NCI-H2081 (cell line): ENCODE measurements around the gene BIRC5.

Experiments used
- DNase-seq, 2 experiments: peaks; one replicate each; lab custom pipeline; 2025; lab: John Stamatoyannopoulos, UW

The BIRC5 gene

DNA sequence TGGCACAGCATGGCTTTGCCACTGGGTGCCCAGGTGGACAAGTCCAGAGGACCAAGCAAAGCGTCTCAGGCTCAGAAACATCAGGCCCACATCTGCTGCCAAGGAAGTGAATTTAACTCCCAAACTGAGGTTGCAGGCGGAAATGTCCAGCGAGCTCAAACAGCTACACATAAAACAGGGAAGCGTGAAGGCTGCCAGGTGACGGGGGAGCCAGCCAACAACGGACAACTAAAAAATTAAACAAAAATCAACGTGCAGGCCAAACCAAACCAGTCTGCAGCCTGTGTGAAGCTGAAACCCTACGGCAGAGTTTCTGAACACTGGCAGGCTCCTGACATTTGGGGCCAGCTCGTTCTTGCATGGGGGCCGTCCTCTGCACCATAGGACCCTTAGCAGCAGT lies 29.7 kb upstream of the BIRC5 start:
- DNase-seq, result no peak

DNA sequence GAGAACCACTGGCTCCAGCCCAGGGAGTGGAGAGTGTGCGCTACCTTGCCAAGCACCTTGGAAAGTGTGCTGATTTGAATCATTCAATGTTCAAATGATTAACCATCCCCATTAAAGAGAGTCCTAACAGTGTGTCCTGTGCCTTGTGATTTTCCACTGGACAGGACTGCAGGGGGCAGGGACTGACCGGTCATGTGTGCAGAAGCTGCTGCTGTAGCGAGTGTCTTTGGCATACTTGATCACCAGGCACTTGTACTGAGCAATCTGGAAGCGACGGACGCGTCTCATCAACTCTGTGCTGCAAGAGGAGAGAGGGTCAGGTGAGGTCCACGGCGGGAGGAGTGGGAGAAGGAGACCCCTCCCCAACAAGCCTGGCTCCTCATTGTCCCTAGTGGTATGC lies 29.2 kb upstream of the BIRC5 start:
- DNase-seq, result no peak

DNA sequence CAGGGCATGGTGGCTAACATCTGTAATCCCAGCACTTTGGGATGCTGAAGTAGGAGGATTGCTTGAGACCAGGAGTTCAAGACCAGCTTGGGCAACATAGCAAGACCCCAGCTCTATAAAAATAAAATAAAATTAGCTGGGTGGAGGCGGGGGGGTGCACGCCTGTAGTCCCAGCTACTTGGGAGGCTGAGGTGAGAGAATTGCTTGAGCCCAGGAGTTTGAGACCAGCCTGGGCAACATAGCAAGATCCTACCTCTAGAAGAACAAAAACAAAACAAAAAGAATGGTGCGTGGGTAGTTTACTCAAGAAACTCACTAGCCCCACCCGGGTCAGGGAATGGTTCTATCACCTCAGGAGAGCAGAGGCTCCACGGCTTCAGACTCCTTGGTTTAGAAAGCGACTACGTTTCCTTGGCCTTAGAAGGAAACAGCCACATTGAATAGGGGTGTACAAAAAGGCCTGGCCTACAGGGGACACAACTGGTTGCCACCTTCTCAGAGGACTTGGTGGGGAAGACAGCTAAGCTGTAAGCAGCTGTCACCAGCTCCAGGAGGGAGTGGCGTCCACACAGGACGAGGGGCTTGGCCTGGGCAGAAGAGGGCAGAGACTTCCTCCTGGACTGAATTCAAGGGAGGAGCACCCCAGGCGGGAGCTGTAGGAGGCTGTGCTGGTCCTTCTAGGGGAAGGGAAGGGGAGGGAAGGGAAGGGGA lies 27.9 kb upstream of the BIRC5 start:
- DNase-seq, result no peak

DNA sequence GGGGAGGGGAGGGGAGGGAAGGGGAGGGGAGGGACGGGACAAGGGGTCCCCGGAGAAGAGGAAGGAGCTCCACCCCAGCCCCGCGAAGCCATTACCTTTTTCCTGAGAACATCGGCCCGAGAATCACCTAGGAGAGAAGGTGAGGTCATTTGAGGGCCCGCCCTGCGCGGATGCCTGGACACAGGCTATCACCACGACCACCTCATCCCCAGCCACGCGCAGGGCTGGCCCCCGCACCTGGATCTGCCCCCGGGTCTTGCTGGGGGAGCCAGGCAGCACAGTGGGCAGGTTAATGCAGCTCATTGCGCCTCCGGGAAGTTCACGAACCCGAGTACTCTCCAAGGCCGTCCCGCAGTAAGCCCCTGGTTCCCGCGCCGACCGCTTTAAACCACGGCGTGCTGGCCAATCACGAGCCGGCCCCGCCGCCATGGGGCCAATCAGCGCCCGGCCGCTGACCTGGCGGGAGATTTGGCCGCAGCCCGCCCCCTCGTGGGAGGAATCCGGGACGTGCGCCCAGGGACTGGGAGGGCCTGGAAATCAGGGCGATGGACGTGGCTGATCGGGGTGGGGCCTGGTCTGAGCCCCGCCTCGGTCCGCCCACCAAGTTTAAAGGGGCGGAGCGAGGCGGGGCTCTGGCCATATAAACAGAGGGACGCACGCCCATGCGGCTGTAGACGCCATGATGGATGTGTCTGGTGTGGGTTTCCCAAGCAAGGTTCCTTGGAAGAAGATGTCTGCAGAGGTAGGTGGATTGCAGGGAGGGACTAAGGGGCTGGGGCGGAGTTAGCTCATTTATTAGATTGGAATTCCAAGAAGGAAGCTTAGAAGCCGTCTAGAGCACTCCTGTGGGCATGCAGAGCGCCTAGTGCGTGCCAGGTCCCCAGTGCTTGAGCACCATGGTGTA lies 27.1 kb upstream of the BIRC5 start, which contains the start of the genes AFMID and TK1:
Gene AFMID, plus strand, starts transcription at position 671 of the 904 bp plus-strand sequence. Its CDS starts 9 bp downstream, at position 680.
Gene TK1, minus strand, starts transcription at position 361 of the 904 bp plus-strand sequence. Its CDS starts 58 bp downstream, at position 303.
- peak; percentile 97 to 98 for DNase-seq

DNA sequence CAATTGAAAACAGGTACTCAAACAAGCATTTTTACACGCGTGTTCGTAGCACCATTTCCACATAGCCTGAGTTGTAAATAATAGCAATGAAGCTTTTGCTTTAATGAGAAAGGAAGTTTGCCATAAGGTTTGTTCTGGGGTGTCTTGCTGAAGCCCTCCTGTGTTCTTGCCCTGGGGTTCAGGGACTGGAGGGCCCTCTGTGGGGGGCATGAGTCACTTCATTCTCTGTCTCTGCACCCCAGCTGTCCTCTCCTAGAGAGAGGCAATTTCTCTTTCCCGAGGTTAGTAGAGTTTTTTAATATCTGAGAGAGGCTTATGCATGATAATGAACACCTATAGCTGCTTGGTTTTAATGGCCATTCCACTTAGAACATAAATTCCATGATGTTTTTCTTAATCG lies 17.3 kb upstream of the BIRC5 start:
- DNase-seq, result no peak

DNA sequence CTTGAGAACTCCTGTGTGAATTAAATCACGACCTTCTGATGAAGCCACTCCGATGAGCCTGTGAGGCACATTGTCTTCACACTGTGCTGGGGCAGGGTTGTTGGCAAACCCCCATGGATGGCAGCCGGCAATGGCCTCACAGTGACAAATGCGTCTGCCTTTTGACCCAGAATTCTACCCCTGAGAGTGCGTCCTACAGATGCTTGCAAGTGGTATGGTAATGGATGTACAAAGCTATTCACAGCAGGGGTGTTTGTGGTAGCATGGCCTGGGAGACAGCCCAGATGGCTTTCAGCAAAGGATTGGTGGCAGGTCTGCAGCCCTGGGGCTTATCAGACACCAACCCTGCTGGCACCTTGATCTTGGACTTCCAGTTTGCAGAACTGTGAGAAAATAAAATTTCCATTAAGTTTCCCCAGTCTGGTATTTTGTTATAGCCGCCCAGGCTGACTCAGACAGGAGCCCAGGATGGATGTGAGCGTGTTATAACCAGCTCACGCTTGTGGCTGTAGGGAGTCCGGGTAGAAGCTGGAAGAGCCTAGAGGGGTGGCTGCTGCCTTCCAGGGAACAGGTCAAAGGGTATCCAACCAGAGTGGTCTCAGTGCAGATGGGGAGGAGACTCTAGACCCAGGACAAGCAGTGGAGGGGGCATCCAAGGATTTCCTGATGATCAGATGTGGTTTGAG lies 16.8 kb upstream of the BIRC5 start:
- DNase-seq, result no peak

DNA sequence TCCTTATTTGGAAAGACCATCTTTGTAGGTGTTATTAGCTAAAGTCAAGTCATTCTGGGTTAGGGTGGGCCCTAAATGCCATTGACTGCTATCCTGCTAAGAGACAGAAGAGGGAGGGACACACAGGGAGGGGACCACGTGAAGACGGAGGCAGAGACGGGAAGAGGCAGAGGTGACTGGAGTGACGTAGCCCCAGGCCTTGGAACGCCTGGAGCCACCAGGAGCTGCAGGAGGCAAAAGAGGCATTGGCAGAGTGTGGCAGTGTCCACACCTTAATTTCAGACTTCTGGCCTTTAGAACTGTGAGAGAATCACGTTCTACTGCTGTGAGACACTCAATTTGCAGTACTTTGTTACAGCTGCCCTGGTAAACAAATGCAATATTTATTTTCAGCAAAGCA lies 13.6 kb upstream of the BIRC5 start:
- no peak for DNase-seq

DNA sequence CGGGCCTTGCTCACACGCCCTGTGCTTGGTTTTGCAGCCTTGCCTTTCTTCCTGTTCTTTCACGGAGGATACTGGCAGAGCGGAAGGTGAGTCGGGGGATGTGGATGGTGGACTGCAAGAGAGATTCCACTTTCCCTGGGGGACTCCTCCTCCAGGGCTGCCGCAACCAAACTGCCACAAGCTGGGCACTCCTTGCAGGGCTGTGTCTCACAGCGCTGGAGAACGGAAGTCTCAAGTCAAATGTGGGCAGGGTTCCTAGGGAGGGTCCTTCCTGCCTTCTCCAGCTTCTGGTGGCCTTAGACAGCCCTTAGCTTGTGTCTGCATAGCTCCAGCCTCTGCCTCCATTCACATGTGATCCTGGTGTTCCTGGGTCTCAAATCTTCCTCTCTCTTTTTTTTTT lies 11.4 kb upstream of the BIRC5 start:
- DNase-seq, result no peak

DNA sequence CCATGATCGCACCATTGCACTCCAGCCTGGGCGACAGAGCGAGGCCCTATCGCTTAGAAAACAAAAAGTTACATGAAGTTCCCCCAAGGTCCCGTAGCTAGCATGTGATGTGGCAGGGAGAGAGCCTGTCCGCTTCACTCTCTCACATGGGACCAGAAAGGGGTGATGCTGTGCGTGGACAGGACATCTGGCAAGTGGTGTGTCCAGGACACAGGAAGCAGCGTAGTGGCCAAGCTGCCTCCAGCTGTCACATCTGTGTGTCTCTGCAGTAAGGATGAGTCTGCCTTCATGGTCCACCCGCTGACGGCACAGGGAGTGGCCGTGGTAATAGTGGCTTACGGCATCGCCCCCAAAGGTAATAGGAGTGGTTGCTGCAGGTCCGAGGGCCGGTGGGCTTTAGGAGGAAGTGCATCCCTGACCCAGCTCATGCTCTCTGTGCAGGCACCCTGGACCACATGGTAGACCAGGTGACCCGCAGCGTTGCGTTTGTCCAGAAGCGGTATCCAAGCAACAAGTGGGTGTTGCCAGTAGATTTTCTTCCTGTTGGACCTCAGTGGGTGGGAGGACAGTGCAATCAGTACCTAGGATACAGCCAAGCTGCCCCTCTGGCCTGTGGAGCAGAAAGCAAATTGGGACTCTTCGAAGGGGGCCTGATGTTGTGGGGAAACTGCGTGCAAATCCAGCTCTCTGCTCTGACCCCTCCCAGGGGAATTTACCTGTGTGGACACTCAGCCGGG lies 9.5 kb upstream of the BIRC5 start:
- DNase-seq, result no peak

DNA sequence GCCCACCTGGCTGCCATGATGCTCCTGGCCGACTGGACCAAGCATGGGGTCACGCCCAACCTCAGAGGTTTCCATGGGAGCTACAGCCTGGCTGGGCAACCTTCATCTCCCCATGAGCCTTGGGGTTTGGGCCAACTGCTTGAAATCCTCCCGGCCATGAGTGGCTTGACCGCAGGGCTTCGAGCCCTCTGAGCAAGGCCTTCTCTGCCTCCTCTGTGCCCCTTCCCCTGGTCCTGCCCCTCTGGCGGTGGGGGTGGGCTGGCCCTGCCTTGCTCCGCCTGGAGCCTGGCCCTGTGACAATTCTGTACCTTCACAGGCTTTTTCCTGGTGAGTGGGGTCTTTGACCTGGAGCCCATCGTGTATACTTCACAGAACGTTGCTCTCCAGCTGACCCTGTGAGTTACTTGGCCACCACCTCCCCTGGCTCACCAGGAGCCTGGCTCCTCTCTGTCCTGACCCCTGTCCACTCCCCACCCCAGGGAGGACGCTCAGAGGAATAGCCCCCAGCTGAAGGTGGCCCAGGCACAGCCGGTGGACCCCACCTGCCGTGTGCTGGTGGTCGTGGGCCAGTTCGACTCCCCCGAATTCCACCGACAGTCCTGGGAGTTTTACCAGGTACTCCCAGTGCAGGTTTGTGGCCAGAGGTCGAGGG lies 8.8 kb upstream of the BIRC5 start:
- no peak for DNase-seq

DNA sequence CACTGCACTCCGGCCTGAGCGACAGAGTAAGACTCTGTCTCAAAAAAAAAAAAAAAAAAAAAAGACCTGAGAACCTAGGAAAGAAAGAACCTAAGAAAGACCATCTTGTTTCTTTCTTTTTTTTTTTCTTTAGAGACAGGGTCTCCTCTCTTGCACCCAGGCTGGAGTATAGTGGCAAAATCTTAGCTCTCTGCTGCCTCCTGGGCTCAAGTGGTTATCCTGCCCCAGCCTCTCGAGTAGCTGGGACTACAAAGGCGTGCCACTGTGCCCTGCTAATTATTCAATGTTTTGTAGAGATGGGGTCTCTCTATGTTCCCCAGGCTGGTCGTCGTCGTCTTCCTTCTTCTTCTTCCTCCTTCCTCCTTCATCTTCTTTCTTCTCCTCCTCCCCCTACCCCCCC lies 7.8 kb upstream of the BIRC5 start:
- no peak for DNase-seq

DNA sequence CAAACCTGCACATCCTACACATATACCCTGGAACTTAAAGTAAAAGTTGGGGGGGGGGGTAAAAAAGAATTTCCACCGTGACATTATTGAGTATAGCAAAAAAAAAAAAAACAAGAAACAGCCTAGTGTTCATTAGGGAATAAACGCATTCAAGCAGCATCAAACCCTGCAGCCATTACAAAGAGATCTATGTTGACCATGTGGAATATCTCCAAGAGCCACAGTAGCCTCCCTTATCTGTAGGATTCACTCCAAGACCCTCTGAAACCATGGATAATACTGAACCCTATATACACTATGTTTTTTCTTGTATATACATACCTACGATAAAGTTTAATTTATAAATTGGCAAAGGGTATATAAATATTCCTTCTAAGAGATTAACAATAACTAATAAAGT lies 5.6 kb upstream of the BIRC5 start:
- DNase-seq, result no peak

DNA sequence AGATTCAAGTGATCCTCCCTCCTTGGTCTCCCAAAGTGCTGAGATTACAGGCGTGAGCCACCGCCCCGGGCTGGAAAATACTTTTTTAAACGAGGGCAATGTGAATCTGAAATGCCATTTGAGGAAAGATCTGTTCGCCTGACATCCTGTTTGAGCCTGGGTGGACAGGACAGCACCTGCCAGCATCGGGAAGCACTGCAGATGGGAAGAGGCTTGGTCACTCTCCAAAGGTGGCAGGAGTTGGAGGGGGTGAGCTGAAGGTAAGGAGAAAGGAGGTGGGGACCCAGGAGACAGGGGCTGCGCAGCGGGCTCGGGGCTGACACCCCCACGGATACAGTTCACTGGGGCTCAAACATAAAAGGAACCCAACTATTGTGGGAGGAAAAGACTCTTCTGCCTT lies 3.9 kb upstream of the BIRC5 start:
- DNase-seq, result no peak

DNA sequence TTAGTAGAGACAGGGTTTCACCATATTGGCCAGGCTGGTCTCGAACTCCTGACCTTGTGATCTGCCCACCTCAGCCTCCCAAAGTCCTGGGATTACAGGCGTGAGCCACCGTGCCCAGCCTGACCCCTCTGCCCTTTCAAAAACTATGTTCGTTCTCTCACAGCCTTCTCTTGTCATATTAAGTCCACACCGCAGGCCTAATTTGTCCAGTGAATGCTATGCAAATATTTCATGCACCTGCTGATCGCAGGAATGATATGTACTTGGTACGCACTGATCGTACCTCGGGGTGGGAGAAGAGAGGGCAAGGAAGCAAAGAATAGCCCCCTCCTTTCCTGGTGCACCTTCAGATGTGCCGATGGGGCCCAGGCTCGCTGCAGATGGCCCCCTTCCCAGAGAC lies 3.0 kb upstream of the BIRC5 start:
- DNase-seq, result peak in 1 of 2 experiments; percentile 23

DNA sequence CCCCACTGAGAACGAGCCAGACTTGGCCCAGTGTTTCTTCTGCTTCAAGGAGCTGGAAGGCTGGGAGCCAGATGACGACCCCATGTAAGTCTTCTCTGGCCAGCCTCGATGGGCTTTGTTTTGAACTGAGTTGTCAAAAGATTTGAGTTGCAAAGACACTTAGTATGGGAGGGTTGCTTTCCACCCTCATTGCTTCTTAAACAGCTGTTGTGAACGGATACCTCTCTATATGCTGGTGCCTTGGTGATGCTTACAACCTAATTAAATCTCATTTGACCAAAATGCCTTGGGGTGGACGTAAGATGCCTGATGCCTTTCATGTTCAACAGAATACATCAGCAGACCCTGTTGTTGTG lies 631 bp downstream of the BIRC5 start:
- DNase-seq, result peak in 1 of 2 experiments; percentile 9

DNA sequence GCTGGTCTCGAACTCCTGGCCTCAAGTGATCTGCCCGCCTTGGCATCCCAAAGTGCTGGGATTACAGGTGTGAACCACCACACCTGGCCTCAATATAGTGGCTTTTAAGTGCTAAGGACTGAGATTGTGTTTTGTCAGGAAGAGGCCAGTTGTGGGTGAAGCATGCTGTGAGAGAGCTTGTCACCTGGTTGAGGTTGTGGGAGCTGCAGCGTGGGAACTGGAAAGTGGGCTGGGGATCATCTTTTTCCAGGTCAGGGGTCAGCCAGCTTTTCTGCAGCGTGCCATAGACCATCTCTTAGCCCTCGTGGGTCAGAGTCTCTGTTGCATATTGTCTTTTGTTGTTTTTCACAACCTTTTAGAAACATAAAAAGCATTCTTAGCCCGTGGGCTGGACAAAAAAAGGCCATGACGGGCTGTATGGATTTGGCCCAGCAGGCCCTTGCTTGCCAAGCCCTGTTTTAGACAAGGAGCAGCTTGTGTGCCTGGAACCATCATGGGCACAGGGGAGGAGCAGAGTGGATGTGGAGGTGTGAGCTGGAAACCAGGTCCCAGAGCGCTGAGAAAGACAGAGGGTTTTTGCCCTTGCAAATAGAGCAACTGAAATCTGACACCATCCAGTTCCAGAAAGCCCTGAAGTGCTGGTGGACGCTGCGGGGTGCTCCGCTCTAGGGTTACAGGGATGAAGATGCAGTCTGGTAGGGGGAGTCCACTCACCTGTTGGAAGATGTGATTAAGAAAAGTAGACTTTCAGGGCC lies 5.5 kb downstream of the BIRC5 start:
- DNase-seq, result no peak

DNA sequence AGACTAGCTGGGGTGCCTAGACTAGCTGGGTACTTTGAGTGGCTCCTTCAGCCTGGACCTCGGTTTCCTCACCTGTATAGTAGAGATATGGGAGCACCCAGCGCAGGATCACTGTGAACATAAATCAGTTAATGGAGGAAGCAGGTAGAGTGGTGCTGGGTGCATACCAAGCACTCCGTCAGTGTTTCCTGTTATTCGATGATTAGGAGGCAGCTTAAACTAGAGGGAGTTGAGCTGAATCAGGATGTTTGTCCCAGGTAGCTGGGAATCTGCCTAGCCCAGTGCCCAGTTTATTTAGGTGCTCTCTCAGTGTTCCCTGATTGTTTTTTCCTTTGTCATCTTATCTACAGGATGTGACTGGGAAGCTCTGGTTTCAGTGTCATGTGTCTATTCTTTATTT lies 9.0 kb downstream of the BIRC5 start:
- DNase-seq, result no peak

DNA sequence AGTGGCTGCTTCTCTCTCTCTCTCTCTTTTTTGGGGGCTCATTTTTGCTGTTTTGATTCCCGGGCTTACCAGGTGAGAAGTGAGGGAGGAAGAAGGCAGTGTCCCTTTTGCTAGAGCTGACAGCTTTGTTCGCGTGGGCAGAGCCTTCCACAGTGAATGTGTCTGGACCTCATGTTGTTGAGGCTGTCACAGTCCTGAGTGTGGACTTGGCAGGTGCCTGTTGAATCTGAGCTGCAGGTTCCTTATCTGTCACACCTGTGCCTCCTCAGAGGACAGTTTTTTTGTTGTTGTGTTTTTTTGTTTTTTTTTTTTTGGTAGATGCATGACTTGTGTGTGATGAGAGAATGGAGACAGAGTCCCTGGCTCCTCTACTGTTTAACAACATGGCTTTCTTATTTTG lies 9.7 kb downstream of the BIRC5 start:
- no peak for DNase-seq

DNA sequence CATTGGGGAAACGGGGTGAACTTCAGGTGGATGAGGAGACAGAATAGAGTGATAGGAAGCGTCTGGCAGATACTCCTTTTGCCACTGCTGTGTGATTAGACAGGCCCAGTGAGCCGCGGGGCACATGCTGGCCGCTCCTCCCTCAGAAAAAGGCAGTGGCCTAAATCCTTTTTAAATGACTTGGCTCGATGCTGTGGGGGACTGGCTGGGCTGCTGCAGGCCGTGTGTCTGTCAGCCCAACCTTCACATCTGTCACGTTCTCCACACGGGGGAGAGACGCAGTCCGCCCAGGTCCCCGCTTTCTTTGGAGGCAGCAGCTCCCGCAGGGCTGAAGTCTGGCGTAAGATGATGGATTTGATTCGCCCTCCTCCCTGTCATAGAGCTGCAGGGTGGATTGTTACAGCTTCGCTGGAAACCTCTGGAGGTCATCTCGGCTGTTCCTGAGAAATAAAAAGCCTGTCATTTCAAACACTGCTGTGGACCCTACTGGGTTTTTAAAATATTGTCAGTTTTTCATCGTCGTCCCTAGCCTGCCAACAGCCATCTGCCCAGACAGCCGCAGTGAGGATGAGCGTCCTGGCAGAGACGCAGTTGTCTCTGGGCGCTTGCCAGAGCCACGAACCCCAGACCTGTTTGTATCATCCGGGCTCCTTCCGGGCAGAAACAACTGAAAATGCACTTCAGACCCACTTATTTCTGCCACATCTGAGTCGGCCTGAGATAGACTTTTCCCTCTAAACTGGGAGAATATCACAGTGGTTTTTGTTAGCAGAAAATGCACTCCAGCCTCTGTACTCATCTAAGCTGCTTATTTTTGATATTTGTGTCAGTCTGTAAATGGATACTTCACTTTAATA lies 10.4 kb downstream of the BIRC5 start:
- DNase-seq, result no peak
